COR-L47 (cell line): ENCODE measurements around the gene COX8A.

ENCODE experiments used
- DNase-seq: peaks from one replicate; lab custom pipeline; 2025; lab: John Stamatoyannopoulos, UW

Gene COX8A

GRCh38 chr11:64021757-64022093, 47.3 kb downstream of the COX8A start:
- no peak for DNase-seq

DNA sequence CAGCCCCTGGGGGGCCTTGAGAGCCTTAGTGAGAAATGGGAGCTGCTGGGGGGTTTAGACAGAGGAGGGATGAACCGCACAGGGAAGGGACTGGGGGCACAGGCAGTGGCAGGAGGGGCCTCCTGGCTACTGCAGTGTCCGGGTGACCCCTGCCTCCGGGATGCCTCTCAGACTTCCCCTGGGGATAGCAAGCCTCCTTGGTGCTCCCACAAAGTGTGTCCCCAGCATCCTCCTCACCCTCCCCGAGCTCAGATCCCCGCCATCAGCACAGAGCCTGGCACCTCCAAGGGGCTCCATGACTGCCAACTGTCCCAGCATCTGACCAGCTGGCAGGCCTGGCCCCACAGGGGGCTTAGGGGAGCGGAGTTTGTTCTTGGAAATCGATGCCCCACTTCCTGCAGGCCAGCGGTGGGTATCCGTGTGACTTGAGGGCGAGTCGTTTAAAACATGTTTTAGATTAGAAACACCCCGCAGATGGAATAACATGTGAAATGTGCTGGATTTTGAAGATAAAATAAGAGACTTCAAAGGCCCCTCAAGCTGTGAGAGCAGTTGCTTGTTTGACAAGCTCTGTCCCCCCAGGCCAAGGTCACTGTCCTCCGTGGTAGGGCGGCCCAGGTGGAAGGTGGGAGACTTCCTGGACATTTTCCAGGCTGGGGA, 47.8 kb downstream of the COX8A start:
- no peak for DNase-seq

- DNase-seq: no peak
These were observed 49.6 kb downstream of the COX8A start for GRCh38 chr11:64023712-64024710.

DNA sequence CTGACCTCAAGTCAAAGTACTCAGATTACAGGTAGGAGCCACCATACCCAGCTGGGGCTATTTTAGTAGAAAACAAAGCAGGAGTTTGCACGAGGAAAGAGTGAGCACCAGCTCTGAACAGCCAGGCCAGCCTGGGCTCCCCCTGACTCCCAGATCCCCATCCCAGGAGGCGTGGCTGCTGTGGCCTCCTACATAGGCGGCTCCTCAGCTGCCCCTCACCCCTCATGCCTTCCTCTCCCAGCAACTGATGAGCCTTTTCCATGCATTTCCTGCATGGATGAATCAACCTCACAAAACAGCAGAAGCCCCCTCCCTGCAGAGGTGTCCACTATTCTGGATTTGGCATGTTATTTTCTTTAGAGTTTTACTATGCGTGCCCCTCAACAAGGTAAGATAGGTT, 50.8 kb downstream of the COX8A start:
- DNase-seq: no peak
